ENCODE data around the gene LDAH.
A peak's percentile ranks its signal among the peaks of the same experiment; 100 is the strongest.

The LDAH gene

DNA sequence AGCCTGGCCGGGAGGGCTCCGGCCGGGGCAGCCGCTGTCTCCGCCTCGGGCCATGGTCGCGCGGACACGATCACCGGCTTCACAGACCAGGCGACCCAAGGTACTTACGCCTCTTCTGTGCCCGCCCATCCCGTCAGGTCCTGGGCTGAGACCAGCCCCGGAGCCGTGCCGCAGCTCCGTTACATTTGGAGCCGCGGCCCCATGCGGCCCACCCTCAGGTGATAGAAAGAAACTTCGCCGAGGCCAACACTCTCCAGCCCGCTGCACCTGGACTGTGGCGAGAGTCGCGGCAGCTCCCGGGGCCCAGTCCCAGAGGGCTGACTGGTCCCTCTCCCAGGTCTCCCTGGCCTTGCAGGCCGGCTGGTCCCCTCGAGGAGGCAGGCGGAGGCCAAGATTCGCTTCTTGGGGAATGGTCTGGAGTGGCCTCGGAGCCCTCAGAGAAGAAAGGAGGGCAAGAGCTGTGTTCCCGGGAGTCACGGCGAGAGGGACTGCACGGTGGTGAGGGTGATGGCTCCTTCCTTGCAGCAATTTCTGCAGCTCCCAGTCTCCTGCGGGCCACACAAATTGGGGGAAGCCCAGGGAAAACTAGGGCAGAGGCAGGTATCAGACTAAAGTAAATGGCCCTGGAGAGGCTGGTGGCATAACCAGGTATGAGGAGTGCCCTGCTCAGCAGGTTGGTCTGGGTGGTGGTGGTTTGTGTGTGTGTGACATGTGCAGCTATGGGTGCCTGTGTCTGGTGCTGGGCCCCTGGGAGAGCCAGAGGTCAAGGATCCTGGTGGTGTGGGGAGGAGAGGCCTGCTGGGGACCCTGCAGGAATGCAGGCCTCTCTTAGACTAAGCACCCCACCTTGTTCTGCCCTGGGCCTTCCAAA, 155.1 kb downstream of the LDAH start:
- peak; percentile 20 for DNase-seq (ENCODE audit: low spot score)

DNA sequence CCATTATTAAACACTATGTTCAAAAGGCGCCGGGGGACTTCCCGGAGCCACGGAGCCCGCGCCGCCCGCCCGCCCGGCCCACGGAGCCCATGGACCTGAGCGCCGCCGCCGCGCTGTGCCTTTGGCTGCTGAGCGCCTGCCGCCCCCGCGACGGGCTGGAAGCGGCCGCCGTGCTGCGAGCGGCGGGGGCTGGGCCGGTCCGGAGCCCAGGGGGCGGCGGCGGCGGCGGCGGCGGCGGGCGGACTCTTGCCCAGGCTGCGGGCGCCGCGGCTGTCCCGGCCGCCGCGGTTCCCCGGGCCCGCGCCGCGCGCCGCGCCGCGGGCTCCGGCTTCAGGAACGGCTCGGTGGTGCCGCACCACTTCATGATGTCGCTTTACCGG, 155.8 kb downstream of the LDAH start:
- DNase-seq (ENCODE audit: low spot score): no peak

DNA sequence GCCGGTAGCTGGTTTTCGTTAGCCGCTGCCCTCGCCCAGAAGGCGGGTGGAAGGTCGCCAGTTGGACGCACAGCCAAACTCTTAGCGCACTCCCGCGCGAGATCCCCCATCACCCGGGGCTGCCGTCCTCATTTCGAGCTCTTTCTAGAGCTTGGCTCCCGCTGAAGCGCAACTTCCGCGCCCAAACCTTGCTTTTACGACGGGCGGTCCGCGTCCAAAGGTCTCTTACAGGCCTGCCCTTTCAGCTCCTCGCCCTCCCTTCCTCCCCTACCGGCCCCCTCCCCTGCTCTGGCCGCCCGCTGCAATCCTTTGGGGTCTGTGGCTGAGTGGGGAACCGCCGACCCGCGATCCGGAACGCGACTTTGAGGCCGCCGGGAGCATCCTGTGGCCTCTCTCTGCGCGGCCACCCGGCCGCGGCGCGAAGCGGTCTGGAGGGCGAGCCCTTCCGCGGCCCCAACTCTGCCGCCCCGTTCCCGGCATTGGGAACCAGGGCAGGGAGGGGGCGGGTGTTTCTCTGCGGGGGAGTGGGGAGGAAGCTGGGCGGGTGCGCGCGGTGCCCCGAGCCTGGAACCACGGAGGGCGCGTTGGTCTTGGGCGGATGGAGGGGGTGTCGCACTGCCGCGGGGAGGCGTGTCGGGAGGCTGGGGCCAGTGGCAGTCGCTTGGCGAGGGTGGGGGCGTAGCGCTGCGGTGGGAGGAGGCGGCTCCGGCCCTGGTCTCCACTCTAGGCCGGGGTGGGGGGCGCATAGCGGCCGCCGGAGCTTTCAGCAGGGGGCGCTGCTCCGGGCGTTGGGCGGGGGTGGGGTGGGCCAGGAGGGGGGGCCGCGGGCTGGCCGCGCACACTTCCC, 156.4 kb downstream of the LDAH start, which contains the start of gene GDF7:
Gene GDF7, plus strand, starts transcription at position 841 of the 847 bp plus-strand sequence. CDS start 96 bp downstream, outside the sequence.
- DNase-seq (ENCODE audit: low spot score): no peak

DNA sequence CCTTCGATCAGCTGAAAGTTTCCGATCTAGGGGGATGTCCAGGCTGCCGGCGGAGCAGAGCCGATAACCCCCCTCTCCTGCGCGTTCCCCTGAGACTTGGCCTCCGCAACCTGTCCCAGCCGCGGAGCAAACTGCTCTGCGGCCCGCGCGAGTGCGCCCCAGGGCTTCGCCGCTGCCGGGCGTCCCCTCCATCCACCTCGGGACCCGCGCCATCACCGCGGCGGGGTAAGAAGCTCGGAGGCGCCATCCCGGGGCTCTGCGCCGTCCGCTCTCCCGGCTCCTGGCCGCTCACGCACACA, 156.9 kb downstream of the LDAH start:
- no peak for DNase-seq (ENCODE audit: low spot score)

DNA sequence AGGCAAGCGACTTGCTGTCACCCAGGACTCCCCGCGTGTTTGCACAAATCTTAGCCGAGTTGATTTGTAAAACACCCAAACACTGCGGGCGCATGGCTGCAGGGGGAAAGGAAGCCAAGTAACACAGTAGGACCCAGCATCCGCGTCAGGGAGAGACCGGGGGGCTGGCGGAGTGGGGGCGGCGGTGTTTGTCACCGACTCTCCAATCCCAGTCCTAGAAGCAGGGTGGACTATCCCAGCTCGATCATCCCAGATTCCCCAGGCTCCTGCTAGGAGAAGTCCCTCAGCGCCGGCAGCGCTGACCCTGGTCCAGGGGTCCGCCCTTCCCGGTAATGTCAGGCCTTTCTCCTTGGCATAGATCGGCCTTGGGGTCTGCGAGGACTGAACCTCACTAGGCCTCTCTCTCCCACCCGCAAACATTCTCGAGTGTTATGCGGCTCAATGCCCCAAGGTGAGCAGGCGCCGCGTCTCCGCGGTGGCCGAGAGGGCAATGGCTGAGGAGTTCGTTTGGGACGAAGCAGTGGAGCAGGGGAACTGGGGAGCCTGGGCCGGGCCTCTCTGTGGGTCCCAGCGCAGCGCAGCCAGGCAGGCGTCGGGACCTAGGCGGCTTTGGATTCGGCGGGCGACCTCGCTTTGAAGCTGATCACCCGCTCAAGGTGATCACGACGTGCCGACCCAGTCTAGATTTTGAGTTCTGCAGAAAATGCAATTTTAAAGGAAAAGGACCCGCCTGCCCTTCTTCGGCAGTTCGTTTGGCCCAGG, 157.5 kb downstream of the LDAH start:
- no peak for DNase-seq (ENCODE audit: low spot score)

DNA sequence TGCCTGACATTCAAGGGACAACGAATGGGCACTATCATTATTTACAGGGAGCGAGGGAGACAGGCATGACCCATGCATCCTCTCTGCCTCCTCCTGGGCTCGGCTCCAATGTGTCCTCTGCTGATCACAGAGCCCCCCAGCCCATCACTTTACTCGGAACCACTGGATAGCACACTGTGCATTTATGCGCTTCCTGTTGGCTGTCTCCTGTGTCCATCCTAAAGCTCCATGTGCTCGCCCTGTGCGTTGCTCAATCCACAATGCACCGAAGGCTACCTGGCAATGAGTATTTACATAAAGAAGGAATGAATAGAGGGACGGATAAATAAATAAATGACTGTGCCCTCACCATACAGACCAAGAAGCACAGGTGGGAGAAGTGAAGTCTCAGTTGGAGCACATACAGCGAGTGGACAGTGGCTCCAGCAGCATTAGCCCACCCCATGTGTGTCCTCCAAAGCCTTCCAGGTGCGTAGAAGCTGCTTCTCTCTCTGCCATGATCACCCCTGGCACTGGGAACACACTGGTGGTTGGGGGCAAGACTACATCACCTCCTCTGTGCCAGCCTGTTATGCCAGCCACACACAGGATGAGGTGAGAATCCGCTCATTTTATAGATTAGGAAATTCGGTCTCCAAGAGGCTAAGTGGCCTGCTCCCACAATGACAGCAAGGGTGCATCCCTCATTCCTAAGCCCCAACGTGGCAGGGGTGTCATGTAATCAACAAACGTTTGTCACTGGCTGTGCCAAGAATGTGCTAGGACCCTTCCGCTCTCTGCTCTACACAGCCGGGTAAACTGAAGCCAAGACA, 158.3 kb downstream of the LDAH start:
- no peak for DNase-seq (ENCODE audit: low spot score)

DNA sequence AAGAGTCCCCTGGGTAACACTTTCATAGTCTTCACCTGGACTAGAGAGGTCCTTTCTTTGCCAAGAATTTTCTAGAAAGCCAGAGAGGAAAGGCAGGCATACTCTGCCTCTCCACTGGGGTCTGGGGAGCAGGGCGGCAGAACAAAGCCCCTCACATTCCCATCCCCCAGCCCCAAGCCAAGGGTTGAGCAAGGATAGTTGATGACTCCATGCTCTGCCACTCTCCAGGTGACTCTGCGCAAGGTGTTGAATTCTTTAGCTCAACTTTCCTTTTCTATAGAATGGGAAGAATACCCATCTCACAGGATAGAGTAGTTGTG, 158.9 kb downstream of the LDAH start:
- DNase-seq (ENCODE audit: low spot score): no peak

DNA sequence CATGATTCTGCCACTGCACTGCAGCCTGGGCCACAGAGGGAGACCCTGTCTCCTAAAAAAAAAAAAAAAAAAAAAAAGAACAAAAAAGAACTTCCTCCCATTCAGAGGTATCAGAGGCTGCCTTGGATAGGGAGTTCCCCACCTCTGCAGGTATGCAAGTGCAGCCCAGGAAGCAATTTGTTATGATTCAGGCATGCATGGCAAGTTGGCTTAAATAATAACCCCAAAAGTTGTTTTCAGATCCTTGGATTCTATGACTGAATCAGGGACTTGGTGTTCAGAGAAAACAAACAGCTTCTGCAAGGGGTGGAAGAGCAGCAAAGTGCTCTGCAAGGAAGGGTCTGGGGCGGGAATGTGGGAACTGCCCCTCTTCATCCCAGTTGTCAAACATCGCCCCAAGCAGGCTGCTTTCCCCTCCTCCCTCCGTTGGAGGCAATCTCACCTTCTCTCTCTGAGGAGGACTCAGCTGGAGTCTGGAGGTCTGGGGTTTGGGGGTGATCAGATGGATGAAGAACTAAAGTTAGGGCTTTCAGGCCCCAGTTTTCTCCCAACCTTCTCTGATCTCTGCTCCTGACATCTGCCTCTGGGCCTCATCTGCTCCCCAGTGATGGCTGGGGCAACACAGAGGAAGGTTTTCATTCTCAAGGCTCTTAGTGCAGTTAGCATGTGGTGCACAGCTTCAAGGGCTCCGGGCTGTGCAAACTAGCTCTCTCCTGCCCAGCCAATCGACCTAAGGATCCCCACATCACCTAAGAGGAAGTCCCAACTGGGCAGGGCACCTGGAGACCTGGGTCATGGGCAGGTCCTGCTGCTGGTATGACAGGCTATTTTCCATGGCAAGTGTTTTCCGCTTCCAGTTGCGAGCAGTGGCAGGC, 159.5 kb downstream of the LDAH start:
- peak; percentile 84 for DNase-seq (ENCODE audit: low spot score)

DNA sequence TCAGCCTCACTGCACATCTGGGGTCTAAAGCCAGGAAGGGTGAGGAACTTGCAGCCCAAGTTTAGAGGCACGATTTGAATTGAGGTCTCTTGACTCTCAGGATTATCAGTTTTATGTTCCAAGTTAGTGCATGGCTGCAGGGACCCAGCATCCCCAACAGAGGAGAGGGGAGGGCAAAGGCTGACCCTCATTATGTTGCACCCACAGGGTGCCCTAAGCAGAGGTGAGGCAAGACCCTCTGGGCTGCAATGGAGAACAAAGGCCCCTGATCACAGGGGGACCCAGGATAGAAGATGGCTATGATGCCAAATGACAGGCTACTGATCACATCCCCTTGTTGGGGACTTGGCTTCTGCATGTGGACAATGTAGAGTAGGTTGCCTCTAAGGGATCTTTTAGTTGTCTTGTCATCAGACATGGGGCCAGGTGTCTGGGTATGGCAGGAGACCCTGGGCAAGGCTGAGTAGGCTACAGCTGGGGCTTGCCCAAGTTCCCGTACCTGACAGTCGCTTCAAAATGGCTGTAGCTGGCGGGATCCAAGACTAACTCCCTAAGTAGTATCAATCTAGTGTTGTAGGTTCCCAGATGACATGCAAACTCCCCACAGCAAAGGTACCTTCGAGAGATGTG, 160.5 kb downstream of the LDAH start:
- DNase-seq (ENCODE audit: low spot score): no peak

DNA sequence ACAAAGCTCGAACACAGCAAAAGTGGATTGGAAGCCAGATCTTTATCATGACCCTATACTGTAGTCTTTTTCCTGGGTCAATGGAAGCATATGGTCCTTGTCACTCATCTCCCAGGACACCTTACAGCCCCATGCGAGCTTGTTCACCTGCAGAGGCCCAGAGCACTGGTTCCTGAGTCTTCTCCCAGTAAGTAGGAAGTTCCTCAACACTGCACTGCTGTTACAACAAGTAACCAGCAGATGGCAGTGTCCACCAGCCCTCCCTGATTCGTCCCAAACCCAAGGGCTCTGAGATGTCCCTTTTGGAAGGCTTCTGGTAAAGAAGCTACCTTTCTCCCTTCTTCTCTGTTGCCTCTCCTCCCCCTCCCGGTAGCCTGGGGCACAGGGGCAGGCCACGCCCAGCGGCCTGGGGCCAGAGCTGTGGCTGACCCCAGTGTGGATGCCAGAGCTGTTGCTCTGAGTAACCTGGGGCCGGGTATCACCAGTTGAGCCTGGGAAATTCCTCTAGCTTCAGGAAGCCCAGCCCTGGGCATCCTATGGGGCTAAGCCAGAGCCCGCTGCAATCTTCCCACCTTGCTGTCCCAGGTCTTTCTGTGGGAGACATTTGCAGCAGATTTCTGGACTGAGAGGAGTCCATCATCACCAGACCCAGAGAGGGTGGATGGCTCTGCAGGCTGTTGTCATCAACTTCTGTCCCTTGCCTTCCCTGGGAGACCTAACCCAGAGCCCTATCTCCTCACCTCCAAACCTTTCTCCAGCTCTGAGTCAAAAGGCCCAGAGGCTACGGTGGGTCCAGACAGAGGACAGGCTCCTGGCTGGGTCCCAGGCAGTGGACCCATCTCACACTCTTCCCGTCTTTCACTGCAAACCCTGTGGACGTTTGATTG, 161.2 kb downstream of the LDAH start:
- peak; percentile 81 for DNase-seq (ENCODE audit: low spot score)

DNA sequence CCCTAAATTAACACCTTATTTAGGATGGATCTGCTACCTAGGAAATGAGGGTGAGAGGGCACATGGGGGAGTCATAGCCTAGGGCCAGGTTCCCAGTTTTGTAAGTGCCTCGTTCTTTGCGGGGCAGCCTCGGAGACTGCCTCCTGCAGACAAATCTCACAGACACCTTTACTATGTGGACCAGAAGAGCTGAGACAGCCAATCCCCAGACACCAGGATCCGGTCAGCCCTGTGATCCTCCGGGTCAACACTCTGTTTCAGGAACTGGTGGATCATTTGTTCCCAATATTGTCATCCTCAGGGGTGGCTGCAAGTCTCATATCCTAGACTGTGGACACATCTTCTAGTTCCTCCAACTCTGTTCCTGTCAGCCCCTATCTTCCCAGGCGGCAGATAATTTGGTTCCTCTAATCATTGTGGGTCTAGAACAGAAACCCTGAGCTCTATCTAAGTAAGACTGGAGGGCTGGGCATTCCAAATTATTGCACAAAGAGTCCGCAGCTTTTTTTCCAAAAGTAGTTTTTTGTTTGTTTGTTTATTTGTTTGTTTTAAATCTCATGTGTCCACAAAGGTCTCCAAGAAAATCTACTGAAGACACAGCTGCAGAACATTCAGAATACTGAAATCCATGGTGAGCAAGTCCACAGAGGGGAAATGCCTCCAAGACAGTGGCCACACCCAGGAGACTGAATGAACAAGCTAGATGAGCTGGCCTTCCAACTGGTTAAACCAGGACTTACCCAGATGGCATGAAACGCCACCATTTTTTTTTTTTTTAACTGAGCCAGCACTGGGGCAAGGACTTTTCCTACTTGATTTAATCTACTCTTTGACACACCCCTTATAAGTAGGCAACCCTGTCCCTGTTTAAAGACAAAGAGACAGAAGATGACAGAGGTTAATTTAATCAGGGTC, 162.1 kb downstream of the LDAH start:
- peak; percentile 58 for DNase-seq (ENCODE audit: low spot score)

DNA sequence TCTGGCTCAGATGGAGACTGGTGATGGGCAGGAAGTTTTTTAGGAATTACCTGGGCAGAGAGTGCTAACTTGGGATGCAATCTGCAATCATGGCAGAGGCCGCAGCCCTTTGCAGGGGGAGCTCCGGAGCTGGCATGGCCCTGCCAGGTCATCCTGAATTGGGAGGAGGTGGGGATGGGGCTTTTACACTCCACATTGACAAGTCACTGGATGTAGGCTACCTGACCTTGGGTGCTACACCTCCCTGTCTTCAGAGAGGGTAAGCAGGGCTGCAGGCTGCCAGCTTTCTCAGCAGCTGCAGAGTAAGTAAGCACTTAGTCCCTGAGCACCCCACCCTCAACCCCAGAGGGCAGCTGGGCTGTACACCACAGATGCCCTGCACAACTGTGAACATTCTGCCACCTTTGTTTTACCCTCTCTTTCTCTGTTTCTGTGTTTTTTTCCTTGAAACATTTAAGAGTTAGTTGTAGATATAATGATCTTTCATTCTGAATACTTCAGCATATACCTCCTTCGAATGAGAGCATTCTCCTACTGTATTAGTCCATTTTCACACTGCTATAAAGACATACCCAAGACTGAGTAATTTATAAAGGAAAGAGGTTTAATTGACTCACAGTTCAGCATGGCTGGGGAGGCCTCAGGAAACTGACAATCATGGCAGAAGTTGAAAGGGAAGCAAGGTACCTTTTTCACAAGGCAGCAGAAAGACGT, 165.2 kb downstream of the LDAH start:
- DNase-seq (ENCODE audit: low spot score): no peak

DNA sequence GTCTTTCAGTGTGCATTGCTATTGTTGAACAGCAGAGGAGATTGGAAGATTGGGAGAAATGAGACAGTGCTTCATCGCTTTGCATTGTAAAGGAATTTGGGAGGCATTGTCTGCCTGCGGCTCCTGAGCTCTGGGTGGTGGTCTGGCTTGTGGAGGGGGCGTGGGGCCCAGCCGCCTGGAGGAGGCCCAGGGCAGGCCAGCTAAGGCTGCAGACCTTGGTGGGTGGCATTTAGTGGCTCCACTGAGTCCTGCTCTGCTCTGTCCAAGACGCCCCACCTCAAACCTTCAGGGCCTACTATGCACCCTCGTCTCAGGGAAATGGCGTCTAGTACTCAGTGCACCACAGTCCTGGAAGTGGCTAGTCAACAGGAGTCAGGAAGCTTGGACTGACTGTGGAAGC, 166.3 kb downstream of the LDAH start:
- DNase-seq (ENCODE audit: low spot score): no peak

DNA sequence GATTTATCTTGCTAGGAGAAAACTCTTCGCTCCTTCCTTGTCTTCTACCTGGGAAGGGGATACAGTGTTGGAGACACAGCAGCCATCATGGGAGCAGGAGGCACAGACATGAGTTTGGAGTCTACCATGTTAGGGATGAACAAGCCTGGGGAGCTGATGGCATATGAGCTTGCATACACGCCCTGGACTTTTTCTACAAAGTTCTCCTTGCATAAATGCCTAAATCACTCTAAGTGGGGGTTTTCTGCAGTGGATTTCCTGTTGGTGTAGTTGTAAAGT, 168.4 kb downstream of the LDAH start:
- DNase-seq (ENCODE audit: low spot score): no peak

DNA sequence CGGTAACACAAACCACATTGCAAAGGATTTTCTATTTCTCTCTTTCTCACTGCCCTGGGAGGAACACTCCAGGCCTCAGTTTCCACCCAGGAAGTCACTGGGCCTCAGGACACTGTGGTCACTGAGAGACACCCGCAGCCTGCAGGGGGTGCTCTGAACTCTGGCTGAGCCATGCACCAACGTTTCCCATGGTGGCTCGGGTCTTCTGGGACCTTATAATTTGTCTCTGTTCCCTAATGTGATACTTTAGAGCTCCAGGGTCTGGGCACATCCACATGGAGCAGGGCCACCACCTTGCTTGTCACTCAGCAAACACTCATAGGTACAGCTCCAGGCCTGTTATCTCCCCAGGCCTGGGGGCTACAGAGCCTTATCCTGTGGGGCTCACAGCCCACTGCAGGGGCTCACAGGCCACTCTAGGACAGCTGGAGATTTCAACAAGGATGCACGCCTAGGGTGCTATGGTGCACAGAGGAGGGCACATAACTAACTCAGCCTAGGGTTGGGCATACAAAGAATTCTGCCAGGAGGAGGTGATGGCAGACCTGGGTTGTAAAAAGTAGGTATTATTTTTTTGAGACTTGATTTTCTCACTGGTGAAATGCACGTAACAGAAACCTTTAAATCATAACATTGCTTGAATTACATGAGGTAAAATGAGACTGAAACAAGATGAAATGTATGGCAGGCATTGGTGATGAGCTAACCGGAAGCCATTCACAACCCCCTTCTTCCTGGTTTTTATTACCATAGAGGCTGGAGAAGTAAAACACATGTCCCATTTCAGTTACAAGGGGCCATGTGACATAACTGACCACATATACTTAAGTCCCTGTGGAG, 169.0 kb downstream of the LDAH start:
- no peak for DNase-seq (ENCODE audit: low spot score)

DNA sequence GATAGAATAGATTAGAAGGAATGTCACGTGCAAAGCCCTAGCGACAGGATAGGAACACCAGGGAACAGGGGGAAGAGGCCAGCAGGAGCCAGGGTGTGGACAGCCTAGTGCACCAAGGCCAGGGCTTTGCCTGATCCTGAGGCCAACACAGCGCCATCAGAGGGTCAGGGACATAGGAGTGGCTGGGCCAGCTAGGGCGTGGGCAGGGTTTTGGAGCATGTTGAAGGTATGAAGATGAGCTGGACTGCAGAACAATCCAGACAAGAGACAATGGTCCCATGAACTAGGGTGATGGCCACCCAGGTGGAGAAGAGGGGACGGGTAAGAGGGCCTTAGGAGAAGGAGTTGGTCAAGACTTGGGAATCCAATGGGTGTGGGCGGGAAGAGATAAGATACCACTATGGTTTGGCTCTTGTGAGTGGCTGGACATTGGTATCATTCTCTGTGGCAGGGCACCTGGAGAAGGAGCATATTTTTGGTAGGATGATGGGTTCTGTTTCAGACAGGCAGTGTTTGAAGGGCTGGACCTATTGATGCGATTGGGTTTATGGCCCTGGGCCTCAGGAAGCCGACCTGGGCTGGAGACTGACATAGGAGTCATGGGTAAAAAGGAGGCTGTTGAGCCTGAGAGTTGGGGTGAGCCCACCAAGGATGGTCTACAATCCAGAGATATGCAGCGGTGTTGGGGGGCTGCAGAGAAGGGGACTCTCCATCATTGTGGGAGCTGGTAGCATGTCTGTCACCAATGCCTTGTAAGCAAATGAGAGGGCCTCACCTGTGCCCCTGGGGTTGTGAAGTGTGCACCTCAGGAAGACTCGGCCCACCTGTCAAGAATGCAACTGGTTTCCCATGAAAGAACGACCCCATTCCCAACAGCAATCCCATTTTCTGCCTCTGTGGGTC, 170.0 kb downstream of the LDAH start:
- DNase-seq (ENCODE audit: low spot score): no peak
